Endothelial cell of umbilical vein (primary cell): ENCODE data around the gene COASY. TPM values are rescaled to one million over a fixed set of nuclear protein-coding genes. Genes with fewer than 3 reads are reported as not detected.

Experiments used
- BruUV-seq: library from RNA; stranded (reverse); fragments of 400-500 nt; replicated peaks from 2 replicates; lab custom pipeline; 2021; lab: Mats Ljungman, UMichigan
- CTCF ChIA-PET: fragments of 300-600, 350-600 bp; sonication (Branson Sonifier 250); formaldehyde crosslinking; loops from one replicate; lab custom pipeline; 2021; ENCODE audit warnings: antibody characterized with exemption, inconsistent platforms; lab: Charles Lee
- POLR2A ChIA-PET: fragments of 300-600, 350-600 bp; sonication (Branson Sonifier 250); formaldehyde crosslinking; loops from one replicate; lab custom pipeline; 2021; ENCODE audit warnings: antibody characterized with exemption, inconsistent platforms; lab: Charles Lee
- DNase-seq: peaks from one replicate; pipeline ENCODE4 v3.0.0-alpha.2; 2011; ENCODE audit warnings: low read depth, low spot score
- FAIRE-seq: peaks from 2 replicates; lab custom pipeline; 2011; peaks lifted over from hg19 to GRCh38; lab: Jason Lieb, UNC
- H2AFZ ChIP-seq: 2 replicates; pipeline ENCODE4 v1.6.0; 2012; ENCODE audit warnings: low read depth, low read length, control low read depth, inconsistent platforms
- H3K27ac ChIP-seq: 2 replicates; pipeline ENCODE4 v1.5.1; 2011; ENCODE audit warnings: low read depth, mild to moderate bottlenecking, control low read depth, low read length, moderate library complexity; ENCODE audit not compliant: insufficient read depth
- H3K27me3 ChIP-seq, 2 experiments: 2 replicates each; pipeline versions ENCODE4 v1.6.0 to v1.6.1; 2011; ENCODE audit warnings: low read length in 2 of 2, mixed read lengths in 1 of 2; ENCODE audit not compliant: control insufficient read depth in 2 of 2, insufficient read depth in 2 of 2
- H3K36me3 ChIP-seq, 2 experiments: 2 replicates in 1 of 2; 3 replicates in 1 of 2; pipeline ENCODE4 v1.5.1; 2011; ENCODE audit warnings: low read length in 2 of 2, mild to moderate bottlenecking in 1 of 2, moderate library complexity in 1 of 2; ENCODE audit not compliant: control insufficient read depth in 2 of 2, insufficient read depth in 2 of 2; ENCODE audit errors: extremely low read depth in 1 of 2
- H3K4me1 ChIP-seq: 3 replicates; pipeline ENCODE4 v1.5.1; 2011; ENCODE audit warnings: mild to moderate bottlenecking, low read length; ENCODE audit not compliant: control insufficient read depth, insufficient read depth; ENCODE audit errors: extremely low read depth
- H3K4me2 ChIP-seq: 2 replicates; pipeline ENCODE4 v1.6.1; 2011; ENCODE audit warnings: low read length, control low read depth, mixed read lengths; ENCODE audit not compliant: insufficient read depth
- H3K4me3 ChIP-seq, 3 experiments: fragments of 200-600 bp in 1 of 3; sonication (generic), shearing (Covaris generic) in 1 of 3; replicated peaks in 1 of 3; 2 replicates each; pipeline ENCODE4 v1.5.1; 2011 to 2016; ENCODE audit warnings: control low read depth in 3 of 3, low read length in 3 of 3, mild to moderate bottlenecking in 2 of 3, inconsistent platforms in 1 of 3, low read depth in 1 of 3, moderate library complexity in 1 of 3; ENCODE audit not compliant: insufficient read depth in 1 of 3
- H3K79me2 ChIP-seq: 2 replicates; pipeline ENCODE4 v1.6.0; 2012; ENCODE audit warnings: low read length, inconsistent platforms; ENCODE audit not compliant: control insufficient read depth, insufficient read depth
- H3K9ac ChIP-seq: replicated peaks from 2 replicates; pipeline ENCODE3; 2011; ENCODE audit warnings: low read length, control low read depth; ENCODE audit not compliant: insufficient read depth; ENCODE audit errors: extremely low read depth
- H3K9me1 ChIP-seq: replicated peaks from 3 replicates; pipeline ENCODE4 v1.6.0; 2011; ENCODE audit warnings: mild to moderate bottlenecking, low read length; ENCODE audit not compliant: control insufficient read depth, insufficient read depth; ENCODE audit errors: extremely low read depth
- H3K9me3 ChIP-seq: replicated peaks from 2 replicates; pipeline ENCODE4 v1.5.1; 2012; ENCODE audit warnings: low read length, inconsistent platforms; ENCODE audit not compliant: control insufficient read depth, insufficient read depth
- H4K20me1 ChIP-seq: replicated peaks from 2 replicates; pipeline ENCODE3; 2011; ENCODE audit warnings: mild to moderate bottlenecking, low read length; ENCODE audit not compliant: control insufficient read depth, insufficient read depth; ENCODE audit errors: extremely low read depth
- CTCF ChIP-seq, 2 donors: IDR thresholded peaks; 1 replicate in 1 of 2; 2 replicates in 1 of 2; pipeline ENCODE4 v1.5.1; 2011; ENCODE audit warnings: low read length in 2 of 2, mild to moderate bottlenecking in 2 of 2, moderate library complexity in 2 of 2, control low read depth in 1 of 2, inconsistent platforms in 1 of 2, low read depth in 1 of 2; ENCODE audit not compliant: insufficient read depth in 1 of 2; ENCODE audit errors: extremely low read depth in 1 of 2
- EZH2 ChIP-seq: IDR thresholded peaks from 2 replicates; pipeline ENCODE4 v1.6.1; 2012; ENCODE audit warnings: borderline replicate concordance, low read depth, mild to moderate bottlenecking, moderate library complexity, low read length, inconsistent platforms; ENCODE audit not compliant: severe bottlenecking
- FOS ChIP-seq: IDR thresholded peaks from 2 replicates; pipeline ENCODE4 v1.6.1; 2011; ENCODE audit warnings: mild to moderate bottlenecking, low read length, moderate library complexity, borderline replicate concordance; ENCODE audit not compliant: insufficient read depth
- GATA2 ChIP-seq: IDR thresholded peaks from 2 replicates; pipeline ENCODE4 v1.7.0; 2011; ENCODE audit warnings: low read depth, mild to moderate bottlenecking, moderate library complexity, mixed read lengths, low read length; ENCODE audit not compliant: insufficient read length, insufficient read depth
- JUN ChIP-seq: IDR thresholded peaks from 2 replicates; pipeline ENCODE4 v1.6.1; 2011; ENCODE audit warnings: borderline replicate concordance, low read depth; ENCODE audit not compliant: insufficient read length, insufficient read depth
- MYC ChIP-seq: IDR thresholded peaks from one replicate; pipeline ENCODE4 v1.6.1; 2011; ENCODE audit warnings: mild to moderate bottlenecking, low read depth, low read length
- POLR2A ChIP-seq: IDR thresholded peaks from 2 replicates; pipeline ENCODE4 v1.6.1; 2012; ENCODE audit warnings: low read depth, mild to moderate bottlenecking, control low read depth, low read length
- POLR2AphosphoS5 ChIP-seq: IDR thresholded peaks from 2 replicates; pipeline ENCODE4 v1.6.1; 2012; ENCODE audit warnings: low read depth, mild to moderate bottlenecking, control low read depth, low read length, moderate library complexity; ENCODE audit not compliant: insufficient read depth
- dilution Hi-C: fragments of 300-500 bp; cut with MboI; formaldehyde crosslinking; loops from one replicate; pipeline ENCODE4 v1.15.0; 2019; ENCODE audit warnings: low sequenced_read_pairs; ENCODE audit not compliant: extremely low pct_ligation_motif_present
- intact Hi-C: fragments of 100-400 bp; cut with micrococcal nuclease; formaldehyde crosslinking; loops from one replicate; pipeline ENCODE4 v1.10.0; 2022
- polyA plus RNA-seq, 4 experiments: library from polyadenylated mRNA; depleted of rRNA in 3 of 4; stranded (reverse) in 3 of 4; unstranded in 1 of 4; fragments of >200 nt; gene quantifications; 2 replicates each; pipeline versions ENCODE4 v1.2.1 to v1.2.3, GENCODE V29; 2011 to 2012; ENCODE audit warnings: missing spikeins in 1 of 4
- total RNA-seq: library from RNA; stranded (reverse); gene quantifications from 2 replicates; pipeline ENCODE4 v1.2.3, GENCODE V29; 2021
- TF ChIP-seq, protein P1 (sequence below): IDR thresholded peaks from 2 replicates; pipeline ENCODE4 v1.6.1; 2011; ENCODE audit not compliant: insufficient read depth, insufficient read length

Gene COASY
- total and polyA plus RNA-seq, 2 donors (not counting 3 experiments of a cell fraction or from before 2014, with no cell fraction given): 39.6 to 69.2 TPM

GRCh38 chr17:42603318-42603717 is 41.4 kb downstream of the COASY start:
- intact Hi-C loops: no loop called here
- DNase-seq (no peak), FAIRE-seq (no peak)
- peaks cover 4% of the 10 kb centered on the region for H4K20me1 ChIP-seq
- CTCF ChIA-PET: interaction anchor here (2.6 kb wide), 1 partner anchor 25 kb away, joined by 14 read pairs; the partner anchor contains the start of gene PSMC3IP
- H3K79me2 ChIP-seq: peaks cover 52% of the 10 kb centered on the region
- no peak overlapping the region for H3K27ac ChIP-seq
- no peak overlapping the region for H2AFZ ChIP-seq
- dilution Hi-C loops: loop anchor here (10.0 kb wide), 1 partner anchor 211 kb away; no protein-coding TSS in a partner anchor
- no peak overlapping the region for H3K9ac ChIP-seq
- H3K9me1 ChIP-seq: peaks cover 2% of the 10 kb centered on the region
- no TSS peak for BruUV-seq
- TF ChIP-seq GATA2 (no peak), POLR2AphosphoS5 (no peak), POLR2A (no peak), EZH2 (no peak), JUN (no peak), MYC (no peak), FOS (no peak), CTCF (IDR thresholded peaks at IDR 0.05; ENCODE audit: extremely low read depth in 1 of 2, insufficient read depth in 1 of 2, low read depth in 1 of 2, low read length in 2 of 2) (no peak)
- TF ChIP-seq, protein P1, sequence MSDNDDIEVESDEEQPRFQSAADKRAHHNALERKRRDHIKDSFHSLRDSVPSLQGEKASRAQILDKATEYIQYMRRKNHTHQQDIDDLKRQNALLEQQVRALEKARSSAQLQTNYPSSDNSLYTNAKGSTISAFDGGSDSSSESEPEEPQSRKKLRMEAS: no peak
- H3K27me3 ChIP-seq: no peaks in the 10 kb centered on the region
- peaks cover 7% of the 10 kb centered on the region for H3K4me1 ChIP-seq
- POLR2A ChIA-PET: no interaction called here
- H3K4me3 ChIP-seq: no peak overlapping the region
- H3K9me3 ChIP-seq: no peaks in the 10 kb centered on the region
- H3K36me3 ChIP-seq: no peaks in the 10 kb centered on the region
- no peak overlapping the region for H3K4me2 ChIP-seq
